K562 (cell line): Measurements from ENCODE around the gene ABLIM1. TPM values are rescaled to one million over a fixed set of nuclear protein-coding genes. Genes with fewer than 3 reads are reported as not detected.
A peak's percentile ranks its signal among the peaks of the same experiment; 100 is the strongest.

ENCODE experiments used
- ATAC-seq: fragments of 200-7000 bp; cut with Tn5 transposase; 3 replicates; pipeline ENCODE4 v1.9.1; 2020; ENCODE audit warnings: moderate library complexity
- BruUV-seq: library from RNA; stranded (reverse); fragments of 400-500 nt; replicated peaks from 2 replicates; lab custom pipeline; 2021; lab: Mats Ljungman, UMichigan
- CTCF ChIA-PET: fragments of 300-600 bp; formaldehyde crosslinking; extraction: SDS; loops from one replicate; lab custom pipeline; 2021; ENCODE audit warnings: low intra/inter-chr PET ratio; lab: Yijun Ruan, JAX
- POLR2A ChIA-PET: fragments of 300-600, 350-650 bp; sonication (Branson Sonifier 250); formaldehyde crosslinking; extraction: SDS; loops from one replicate; lab custom pipeline; 2021; ENCODE audit warnings: antibody characterized with exemption, inconsistent platforms; lab: Yijun Ruan, JAX
- DNase-seq, 4 experiments: peaks; one replicate each; pipeline versions ENCODE4 v3.0.0 to v3.0.0-alpha.2; 2011 to 2018; ENCODE audit warnings: low spot score in 3 of 4, mixed read lengths in 3 of 4; ENCODE audit errors: extremely low read depth in 1 of 4
- FAIRE-seq: peaks from 2 replicates; lab custom pipeline; 2011; peaks lifted over from hg19 to GRCh38; lab: Jason Lieb, UNC
- H2AFZ ChIP-seq: 2 replicates; pipeline ENCODE4 v1.6.0; 2011; ENCODE audit warnings: low read depth, low read length, control low read depth, inconsistent platforms
- H3K27ac ChIP-seq: fragments of 200-600 bp; 3 replicates; pipeline ENCODE4 v1.8.0; 2011; ENCODE audit warnings: low read depth, mild to moderate bottlenecking, control low read depth, inconsistent platforms, low read length, moderate library complexity, mixed read lengths; ENCODE audit errors: extremely low read depth
- H3K27me3 ChIP-seq, 2 experiments: fragments of 300-600 bp in 1 of 2; 2 replicates in 1 of 2; 3 replicates in 1 of 2; pipeline versions ENCODE4 v1.6.0 to v1.8.0; 2011; ENCODE audit warnings: inconsistent platforms in 2 of 2, low read length in 2 of 2, mild to moderate bottlenecking in 1 of 2, mixed read lengths in 1 of 2, moderate library complexity in 1 of 2; ENCODE audit not compliant: control insufficient read depth in 2 of 2, insufficient read depth in 2 of 2
- H3K36me3 ChIP-seq: fragments of 300-600 bp; 3 replicates; pipeline ENCODE4 v1.8.0; 2011; ENCODE audit warnings: mild to moderate bottlenecking, low read length, inconsistent platforms; ENCODE audit not compliant: control insufficient read depth, insufficient read depth
- H3K4me1 ChIP-seq, 2 experiments: fragments of 200-600 bp in 1 of 2; replicated peaks in 1 of 2; 2 replicates in 1 of 2; 3 replicates in 1 of 2; pipeline versions ENCODE4 v1.5.1 to v1.8.0; 2011; ENCODE audit warnings: inconsistent platforms in 2 of 2, low read length in 2 of 2, mild to moderate bottlenecking in 1 of 2, mixed read lengths in 1 of 2, moderate library complexity in 1 of 2; ENCODE audit not compliant: control insufficient read depth in 2 of 2, insufficient read depth in 2 of 2
- H3K4me2 ChIP-seq: 2 replicates; pipeline ENCODE4 v1.6.1; 2011; ENCODE audit warnings: low read length, control low read depth, inconsistent platforms, mixed read lengths; ENCODE audit not compliant: insufficient read depth
- H3K4me3 ChIP-seq: fragments of 200-600 bp; sonication (generic), shearing (Covaris generic); 2 replicates; pipeline ENCODE4 v1.5.1; 2016; ENCODE audit warnings: control low read depth, inconsistent platforms
- H3K79me2 ChIP-seq: fragments of 200-600 bp; 3 replicates; pipeline ENCODE4 v1.8.0; 2011; ENCODE audit warnings: low read length, inconsistent platforms; ENCODE audit not compliant: control insufficient read depth, insufficient read depth
- H3K9ac ChIP-seq, 2 experiments: 2 replicates each; pipeline versions ENCODE4 v1.6.0 to v1.6.1; 2011; ENCODE audit warnings: low read depth in 2 of 2, low read length in 2 of 2, control low read depth in 1 of 2, inconsistent platforms in 1 of 2, mild to moderate bottlenecking in 1 of 2, mixed read lengths in 1 of 2; ENCODE audit not compliant: insufficient read depth in 1 of 2
- H3K9me1 ChIP-seq: one replicate; pipeline ENCODE4 v1.6.0; 2011; ENCODE audit warnings: inconsistent platforms, mild to moderate bottlenecking, low read length, moderate library complexity; ENCODE audit not compliant: control insufficient read depth, insufficient read depth
- H3K9me3 ChIP-seq: replicated peaks from 2 replicates; pipeline ENCODE4 v1.5.1; 2011; ENCODE audit warnings: low read depth, low read length, inconsistent platforms; ENCODE audit not compliant: control insufficient read depth, insufficient read depth
- H4K20me1 ChIP-seq: replicated peaks from 2 replicates; pipeline ENCODE4 v1.6.1; 2011; ENCODE audit warnings: low read length, inconsistent platforms, mixed read lengths; ENCODE audit not compliant: control insufficient read depth, insufficient read depth
- ATF3 ChIP-seq, 2 experiments: fragments of 450-650 bp in 1 of 2; sonication (generic) in 1 of 2; formaldehyde crosslinking in 1 of 2; IDR thresholded peaks in 1 of 2; conservative IDR thresholded peaks in 1 of 2; 2 replicates each; pipeline versions ENCODE4 v1.6.1 to v1.8.1; 2016 to 2023; ENCODE audit warnings: mild to moderate bottlenecking in 2 of 2, moderate library complexity in 2 of 2, inconsistent platforms in 1 of 2, missing genetic modification reagents in 1 of 2
- CAMTA2 ChIP-seq: fragments of 250-450 bp; sonication (Bioruptor Pico); conservative IDR thresholded peaks from 2 replicates; pipeline ENCODE4 v1.5.1; 2022
- ETV5 ChIP-seq: sonication (generic); formaldehyde crosslinking; IDR thresholded peaks from 2 replicates; pipeline ENCODE4 v1.4.0; 2020; ENCODE audit warnings: low read depth, mild to moderate bottlenecking, missing genetic modification reagents
- KHSRP ChIP-seq: fragments of 450-650 bp; IDR thresholded peaks from 2 replicates; pipeline ENCODE4 v1.6.1; 2017
- MAZ ChIP-seq, 2 experiments: fragments of 450-650 bp in 1 of 2; sonication (generic) in 1 of 2; formaldehyde crosslinking; IDR thresholded peaks in 1 of 2; conservative IDR thresholded peaks in 1 of 2; 2 replicates each; pipeline versions ENCODE4 v1.4.0 to v1.5.0; 2020; ENCODE audit warnings: mild to moderate bottlenecking in 1 of 2, missing genetic modification reagents in 1 of 2
- NFE2L1 ChIP-seq: fragments of 450-650 bp; IDR thresholded peaks from 2 replicates; pipeline ENCODE4 v1.6.1; 2016; ENCODE audit warnings: missing genetic modification characterization, low read depth, mild to moderate bottlenecking, missing compliant biosample characterization, moderate library complexity, borderline replicate concordance
- RBM17 ChIP-seq: fragments of 200-400 bp; formaldehyde crosslinking; IDR thresholded peaks from 2 replicates; pipeline ENCODE4 v1.6.1; 2017; ENCODE audit warnings: low read depth, mild to moderate bottlenecking, low read length, borderline replicate concordance
- ZKSCAN3 ChIP-seq: fragments of 250-450 bp; sonication (Bioruptor Pico); IDR thresholded peaks from 2 replicates; pipeline ENCODE4 v1.4.0; 2020
- ZNF146 ChIP-seq: IDR thresholded peaks from one replicate; pipeline ENCODE4 v1.6.1; 2018; ENCODE audit warnings: missing compliant biosample characterization; ENCODE audit not compliant: unreplicated experiment
- ZNF76 ChIP-seq: fragments of 250-450 bp; sonication (Bioruptor Pico); IDR thresholded peaks from 2 replicates; pipeline ENCODE4 v1.4.0; 2020; ENCODE audit warnings: mild to moderate bottlenecking, moderate library complexity, borderline replicate concordance
- in situ Hi-C: fragments of 300-500 bp; cut with MboI; formaldehyde crosslinking; loops from 4 replicates; pipeline ENCODE4 v1.15.0; 2018; ENCODE audit warnings: inconsistent platforms, mixed read lengths
- intact Hi-C: fragments of 100-400 bp; cut with micrococcal nuclease; formaldehyde crosslinking; loops from 2 replicates; pipeline ENCODE4 v1.14.2; 2022
- polyA plus RNA-seq, 8 experiments: library from polyadenylated mRNA; depleted of rRNA in 4 of 8; stranded (reverse) in 5 of 8; unstranded in 3 of 8; fragments of >200 nt; fragmentation: Nextera tagmentation in 2 of 8; fragmentation: Illumina TruSeq in 1 of 8; extraction: Ambion mirVana in 2 of 8; extraction: Trizol in 1 of 8; gene quantifications; 2 replicates each; pipeline versions ENCODE4 v1.2.1 to v1.2.3, GENCODE V29; 2011 to 2014; ENCODE audit warnings: inconsistent platforms in 1 of 8, missing spikeins in 1 of 8
- total RNA-seq, 7 experiments: library from RNA; depleted of rRNA in 6 of 7; stranded (reverse); fragments of >200 nt in 6 of 7; fragmentation: Illumina TruSeq in 2 of 7; extraction: Trizol in 2 of 7; gene quantifications; 2 replicates each; pipeline versions ENCODE4 v1.2.1 to v1.2.3, GENCODE V29; 2011 to 2021; ENCODE audit warnings: low replicate concordance in 1 of 7

Gene ABLIM1
- total and polyA plus RNA-seq, 9 of the 15 experiments (the other 6 are each of a cell fraction or from before 2014, with no cell fraction given), result 0.07 to 0.49 (median 0.14) TPM; not detected in 6

GRCh38 chr10:114593240-114593792 is 64.8 kb downstream of the ABLIM1 start:
- in situ Hi-C loops, result no loop called here
- H3K9me1 ChIP-seq, result no peaks in the 10 kb centered on the region
- H3K9me3 ChIP-seq, result no peaks in the 10 kb centered on the region
- CTCF ChIA-PET, result no interaction called here
- H3K4me2 ChIP-seq, result no peak overlapping the region
- no peak overlapping the region for H3K27ac ChIP-seq
- no peak for ATAC-seq
- H3K4me1 ChIP-seq, result no peaks in the 10 kb centered on the region
- no peak for FAIRE-seq
- H2AFZ ChIP-seq, result no peak overlapping the region
- H3K27me3 ChIP-seq, result no peaks in the 10 kb centered on the region
- no peaks in the 10 kb centered on the region for H4K20me1 ChIP-seq
- no TSS peak for BruUV-seq
- no peaks in the 10 kb centered on the region for H3K79me2 ChIP-seq
- no peaks in the 10 kb centered on the region for H3K36me3 ChIP-seq
- no peak overlapping the region for H3K9ac ChIP-seq
- DNase-seq, result no peak
- no peak overlapping the region for H3K4me3 ChIP-seq
- intact Hi-C loops, result no loop called here
- TF ChIP-seq ETV5 (CRISPR knock-in tag) (no peak), ZNF76 (CRISPR knock-in tag) (no peak), ZKSCAN3 (CRISPR knock-in tag) (no peak), RBM17 (no peak)
- POLR2A ChIA-PET, result no interaction called here

GRCh38 chr10:114590993-114591392 is 67.1 kb downstream of the ABLIM1 start:
- CTCF ChIA-PET, result no interaction called here
- TF ChIP-seq ATF3 (IDR thresholded peaks at IDR 0.05) (0 out of 2 replicates have a peak, but pooled peaks have one; percentile 21), ATF3 (CRISPR knock-in tag; conservative IDR thresholded peaks at IDR 0.05) (no peak), ZNF146 (CRISPR knock-in tag) (no peak), KHSRP (no peak), MAZ (CRISPR knock-in tag; conservative IDR thresholded peaks at IDR 0.05 in 1 of 2, IDR thresholded peaks at IDR 0.05 in 1 of 2) (no peak), NFE2L1 (tag) (no peak), CAMTA2 (no peak)
- no peaks in the 10 kb centered on the region for H3K27me3 ChIP-seq
- DNase-seq (no peak), ATAC-seq (no peak), FAIRE-seq (no peak)
- H3K9me3 ChIP-seq, result no peaks in the 10 kb centered on the region
- no TSS peak for BruUV-seq
- H4K20me1 ChIP-seq, result no peaks in the 10 kb centered on the region
- no peaks in the 10 kb centered on the region for H3K36me3 ChIP-seq
- H3K79me2 ChIP-seq, result no peaks in the 10 kb centered on the region
- no peak overlapping the region for H3K27ac ChIP-seq
- in situ Hi-C loops, result no loop called here
- no peak overlapping the region for H3K4me3 ChIP-seq
- no peak overlapping the region for H2AFZ ChIP-seq
- H3K9ac ChIP-seq, result no peak overlapping the region
- H3K9me1 ChIP-seq, result no peaks in the 10 kb centered on the region
- POLR2A ChIA-PET, result no interaction called here
- no peak overlapping the region for H3K4me2 ChIP-seq
- intact Hi-C loops, result no loop called here
- no peaks in the 10 kb centered on the region for H3K4me1 ChIP-seq
